HCT116 (cell line): Measurements from ENCODE around the gene MPP4. TPM values are rescaled to one million over a fixed set of nuclear protein-coding genes. Genes with fewer than 3 reads are reported as not detected.

Experiments
- ATAC-seq: fragments of 200-7000 bp; cut with Tn5 transposase; 2 replicates; pipeline ENCODE4 v1.9.1; 2020; ENCODE audit warnings: mild to moderate bottlenecking, moderate library complexity
- BruUV-seq: library from RNA; stranded (reverse); fragments of 400-500 nt; replicated peaks from 2 replicates; lab custom pipeline; 2021; lab: Mats Ljungman, UMichigan
- CTCF ChIA-PET: fragments of 300-600 bp; sonication (Branson Sonifier 250); formaldehyde crosslinking; loops from one replicate; lab custom pipeline; 2021; ENCODE audit warnings: antibody characterized with exemption; lab: Charles Lee
- POLR2A ChIA-PET: fragments of 300-600, 350-600 bp; sonication (Branson Sonifier 250); formaldehyde crosslinking; loops from one replicate; lab custom pipeline; 2021; ENCODE audit warnings: antibody characterized with exemption; lab: Charles Lee
- RAD21 ChIA-PET, 2 experiments: fragments of 300-600 bp; sonication (Branson Sonifier 250); formaldehyde crosslinking; loops; one replicate each; lab custom pipeline; 2023; ENCODE audit warnings: low total read pairs in 2 of 2; ENCODE audit not compliant: uncharacterized antibody in 2 of 2, unreplicated experiment in 2 of 2, low non-redundant PET in 1 of 2; lab: Charles Lee
- DNase-seq: peaks from one replicate; pipeline ENCODE4 v3.0.0-alpha.2; 2010; ENCODE audit warnings: low read depth, low spot score
- H2AFZ ChIP-seq: fragments of 200-600 bp; shearing (Covaris generic), sonication (generic); 2 replicates; pipeline ENCODE4 v1.6.1; 2017; ENCODE audit warnings: low read depth, mixed run types, mixed read lengths, antibody characterized with exemption, low read length; ENCODE audit not compliant: poor library complexity, severe bottlenecking
- H3K27ac ChIP-seq: 2 replicates; pipeline ENCODE4 v1.5.1; 2012; ENCODE audit warnings: low read depth, low read length
- H3K27me3 ChIP-seq: fragments of 200-600 bp; sonication (generic); 2 replicates; pipeline ENCODE4 v1.6.1; 2016; ENCODE audit warnings: mixed run types, low read length, mixed read lengths; ENCODE audit not compliant: insufficient read depth
- H3K36me3 ChIP-seq, 2 experiments: fragments of 200-500 bp in 1 of 2; fragments of 200-600 bp in 1 of 2; sonication (Bioruptor generic) in 1 of 2; sonication (generic) in 1 of 2; 2 replicates each; pipeline versions ENCODE4 v1.5.1 to v1.6.1; 2014 to 2016; ENCODE audit warnings: low read length in 2 of 2, inconsistent platforms in 1 of 2, mixed read lengths in 1 of 2, mixed run types in 1 of 2; ENCODE audit not compliant: insufficient read depth in 2 of 2, control insufficient read depth in 1 of 2
- H3K4me1 ChIP-seq, 2 experiments: fragments of 200-600 bp in 1 of 2; sonication (generic) in 1 of 2; 2 replicates each; pipeline versions ENCODE4 v1.5.1 to v1.6.1; 2012 to 2017; ENCODE audit warnings: low read length in 2 of 2, inconsistent platforms in 1 of 2, mild to moderate bottlenecking in 1 of 2, mixed read lengths in 1 of 2, mixed run types in 1 of 2, moderate library complexity in 1 of 2; ENCODE audit not compliant: insufficient read depth in 2 of 2, control insufficient read depth in 1 of 2
- H3K4me2 ChIP-seq: fragments of 200-600 bp; sonication (generic); 2 replicates; pipeline ENCODE4 v1.6.1; 2017; ENCODE audit warnings: mixed run types, low read length, mixed read lengths
- H3K4me3 ChIP-seq, 2 experiments: fragments of 200-600 bp in 1 of 2; sonication (generic) in 1 of 2; replicated peaks in 1 of 2; 2 replicates each; pipeline ENCODE4 v1.5.1; 2011 to 2016; ENCODE audit warnings: low read length in 2 of 2, control low read depth in 1 of 2, low read depth in 1 of 2, mild to moderate bottlenecking in 1 of 2, mixed read lengths in 1 of 2, mixed run types in 1 of 2
- H3K79me2 ChIP-seq: fragments of 200-600 bp; sonication (generic); 2 replicates; pipeline ENCODE4 v1.6.1; 2017; ENCODE audit warnings: mild to moderate bottlenecking, mixed run types, low read length, moderate library complexity, mixed read lengths; ENCODE audit not compliant: insufficient read depth
- H3K9ac ChIP-seq: fragments of 200-600 bp; sonication (generic); 2 replicates; pipeline ENCODE4 v1.6.1; 2016; ENCODE audit warnings: low read length, mixed read lengths
- H3K9me2 ChIP-seq: fragments of 200-600 bp; sonication (generic), shearing (Covaris generic); 2 replicates; pipeline ENCODE4 v1.6.1; 2017; ENCODE audit warnings: mixed run types, mild to moderate bottlenecking, moderate library complexity; ENCODE audit not compliant: insufficient read depth
- H3K9me3 ChIP-seq, 2 experiments: fragments of 200-500 bp in 1 of 2; fragments of 200-600 bp in 1 of 2; sonication (Bioruptor generic) in 1 of 2; sonication (generic) in 1 of 2; 2 replicates each; pipeline ENCODE4 v1.6.1; 2014 to 2017; ENCODE audit warnings: low read length in 2 of 2, mixed read lengths in 2 of 2, inconsistent platforms in 1 of 2, low read depth in 1 of 2, mild to moderate bottlenecking in 1 of 2, mixed run types in 1 of 2, moderate library complexity in 1 of 2; ENCODE audit not compliant: control insufficient read depth in 1 of 2, insufficient read depth in 1 of 2
- H4K20me1 ChIP-seq: fragments of 200-600 bp; sonication (generic), shearing (Covaris generic); 2 replicates; pipeline ENCODE4 v1.6.1; 2017; ENCODE audit warnings: mixed run types, mild to moderate bottlenecking, moderate library complexity; ENCODE audit not compliant: insufficient read depth
- SP1 ChIP-seq: IDR thresholded peaks from 2 replicates; pipeline ENCODE4 v1.6.1; 2012; ENCODE audit warnings: low read depth
- intact Hi-C: fragments of 100-400 bp; cut with micrococcal nuclease; formaldehyde crosslinking; loops from 2 replicates; pipeline ENCODE4 v1.10.0; 2022
- total RNA-seq: library from RNA; stranded (reverse); gene quantifications from one replicate; pipeline ENCODE4 v1.2.1, GENCODE V29; 2021; ENCODE audit not compliant: unreplicated experiment
- TF ChIP-seq, protein P1 (sequence below), 3 experiments: fragments of 200-600 bp in 1 of 3; sonication (generic) in 1 of 3; IDR thresholded peaks in 2 of 3; conservative IDR thresholded peaks in 1 of 3; 2 replicates each; pipeline ENCODE4 v1.5.1; 2012 to 2017; ENCODE audit warnings: low read depth in 2 of 3, low read length in 2 of 3, antibody characterized with exemption in 1 of 3, borderline replicate concordance in 1 of 3, control low read depth in 1 of 3, mild to moderate bottlenecking in 1 of 3, mixed read lengths in 1 of 3, mixed run types in 1 of 3, moderate library complexity in 1 of 3; ENCODE audit not compliant: insufficient read depth in 1 of 3
- TF ChIP-seq, protein P2 (sequence below): IDR thresholded peaks from 2 replicates; pipeline ENCODE4 v1.6.1; 2012
- TF ChIP-seq, protein P3 (sequence below): IDR thresholded peaks from 2 replicates; pipeline ENCODE4 v1.6.1; 2012; ENCODE audit warnings: low read depth

MPP4 gene
- total RNA-seq, 1 experiment from 2014 or later = 0.32 TPM

- intact Hi-C loops = no loop called here
- RAD21 ChIA-PET = no interaction called here
- Histone ChIP-seq H3K9me2 (no peaks in the 10 kb centered on the region), H3K36me3 (no peaks in the 10 kb centered on the region), H3K27ac (no peak overlapping the region), H3K4me1 (peaks cover 0 to 5% of the 10 kb centered on the region in 2 experiments; a peak in 2 of 4 replicates), H3K79me2 (no peaks in the 10 kb centered on the region), H3K9me3 (no peaks in the 10 kb centered on the region), H2AFZ (no peak overlapping the region), H3K4me2 (no peak overlapping the region), H3K4me3 (no peak overlapping the region), H3K9ac (no peak overlapping the region), H4K20me1 (no peaks in the 10 kb centered on the region), H3K27me3 (no peaks in the 10 kb centered on the region)
- BruUV-seq = no TSS peak
- POLR2A ChIA-PET = no interaction called here
- TF ChIP-seq, protein P1, sequence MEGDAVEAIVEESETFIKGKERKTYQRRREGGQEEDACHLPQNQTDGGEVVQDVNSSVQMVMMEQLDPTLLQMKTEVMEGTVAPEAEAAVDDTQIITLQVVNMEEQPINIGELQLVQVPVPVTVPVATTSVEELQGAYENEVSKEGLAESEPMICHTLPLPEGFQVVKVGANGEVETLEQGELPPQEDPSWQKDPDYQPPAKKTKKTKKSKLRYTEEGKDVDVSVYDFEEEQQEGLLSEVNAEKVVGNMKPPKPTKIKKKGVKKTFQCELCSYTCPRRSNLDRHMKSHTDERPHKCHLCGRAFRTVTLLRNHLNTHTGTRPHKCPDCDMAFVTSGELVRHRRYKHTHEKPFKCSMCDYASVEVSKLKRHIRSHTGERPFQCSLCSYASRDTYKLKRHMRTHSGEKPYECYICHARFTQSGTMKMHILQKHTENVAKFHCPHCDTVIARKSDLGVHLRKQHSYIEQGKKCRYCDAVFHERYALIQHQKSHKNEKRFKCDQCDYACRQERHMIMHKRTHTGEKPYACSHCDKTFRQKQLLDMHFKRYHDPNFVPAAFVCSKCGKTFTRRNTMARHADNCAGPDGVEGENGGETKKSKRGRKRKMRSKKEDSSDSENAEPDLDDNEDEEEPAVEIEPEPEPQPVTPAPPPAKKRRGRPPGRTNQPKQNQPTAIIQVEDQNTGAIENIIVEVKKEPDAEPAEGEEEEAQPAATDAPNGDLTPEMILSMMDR (IDR thresholded peaks at IDR 0.05 in 2 of 3, conservative IDR thresholded peaks at IDR 0.05 in 1 of 3; ENCODE audit: borderline replicate concordance in 1 of 3, insufficient read depth in 1 of 3, low read depth in 2 of 3, low read length in 2 of 3) = no peak
- no peak for TF ChIP-seq SP1
- TF ChIP-seq, protein P2, sequence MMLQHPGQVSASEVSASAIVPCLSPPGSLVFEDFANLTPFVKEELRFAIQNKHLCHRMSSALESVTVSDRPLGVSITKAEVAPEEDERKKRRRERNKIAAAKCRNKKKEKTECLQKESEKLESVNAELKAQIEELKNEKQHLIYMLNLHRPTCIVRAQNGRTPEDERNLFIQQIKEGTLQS = no peak
- TF ChIP-seq, protein P3, sequence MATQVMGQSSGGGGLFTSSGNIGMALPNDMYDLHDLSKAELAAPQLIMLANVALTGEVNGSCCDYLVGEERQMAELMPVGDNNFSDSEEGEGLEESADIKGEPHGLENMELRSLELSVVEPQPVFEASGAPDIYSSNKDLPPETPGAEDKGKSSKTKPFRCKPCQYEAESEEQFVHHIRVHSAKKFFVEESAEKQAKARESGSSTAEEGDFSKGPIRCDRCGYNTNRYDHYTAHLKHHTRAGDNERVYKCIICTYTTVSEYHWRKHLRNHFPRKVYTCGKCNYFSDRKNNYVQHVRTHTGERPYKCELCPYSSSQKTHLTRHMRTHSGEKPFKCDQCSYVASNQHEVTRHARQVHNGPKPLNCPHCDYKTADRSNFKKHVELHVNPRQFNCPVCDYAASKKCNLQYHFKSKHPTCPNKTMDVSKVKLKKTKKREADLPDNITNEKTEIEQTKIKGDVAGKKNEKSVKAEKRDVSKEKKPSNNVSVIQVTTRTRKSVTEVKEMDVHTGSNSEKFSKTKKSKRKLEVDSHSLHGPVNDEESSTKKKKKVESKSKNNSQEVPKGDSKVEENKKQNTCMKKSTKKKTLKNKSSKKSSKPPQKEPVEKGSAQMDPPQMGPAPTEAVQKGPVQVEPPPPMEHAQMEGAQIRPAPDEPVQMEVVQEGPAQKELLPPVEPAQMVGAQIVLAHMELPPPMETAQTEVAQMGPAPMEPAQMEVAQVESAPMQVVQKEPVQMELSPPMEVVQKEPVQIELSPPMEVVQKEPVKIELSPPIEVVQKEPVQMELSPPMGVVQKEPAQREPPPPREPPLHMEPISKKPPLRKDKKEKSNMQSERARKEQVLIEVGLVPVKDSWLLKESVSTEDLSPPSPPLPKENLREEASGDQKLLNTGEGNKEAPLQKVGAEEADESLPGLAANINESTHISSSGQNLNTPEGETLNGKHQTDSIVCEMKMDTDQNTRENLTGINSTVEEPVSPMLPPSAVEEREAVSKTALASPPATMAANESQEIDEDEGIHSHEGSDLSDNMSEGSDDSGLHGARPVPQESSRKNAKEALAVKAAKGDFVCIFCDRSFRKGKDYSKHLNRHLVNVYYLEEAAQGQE = no peak
- DNase-seq (no peak), ATAC-seq (no peak)
- CTCF ChIA-PET = no interaction called here
These were observed 42.3 kb downstream of the MPP4 start for GRCh38 chr2:201656102-201656501.
